Central memory CD8-positive, alpha-beta T cell (primary cell): Measurements from ENCODE around the gene SHROOM2.
A peak's percentile ranks its signal among the peaks of the same experiment; 100 is the strongest.

Experiments
- ATAC-seq: fragments of 150-1000 bp; cut with Tn5 transposase; replicated peaks from 2 replicates; pipeline ENCODE4 v1.10.0; 2022; ENCODE audit warnings: mild to moderate bottlenecking, moderate FRiP score, moderate number of reproducible peaks; ENCODE audit not compliant: poor library complexity, severe bottlenecking; ENCODE audit errors: extremely low read depth
- DNase-seq, 2 donors: peaks; one replicate each; pipeline ENCODE4 v3.0.0; 2021; ENCODE audit warnings: low spot score in 2 of 2
- H3K27ac Mint-ChIP-seq: one replicate; pipeline ENCODE4 v1.8.0; 2022; ENCODE audit warnings: low read depth, mild to moderate bottlenecking, moderate library complexity, mixed read lengths
- H3K27me3 Mint-ChIP-seq: one replicate; pipeline ENCODE4 v1.8.0; 2022; ENCODE audit warnings: mixed read lengths
- H3K36me3 Mint-ChIP-seq: one replicate; pipeline ENCODE4 v1.8.0; 2022; ENCODE audit warnings: mild to moderate bottlenecking, moderate library complexity, mixed read lengths; ENCODE audit not compliant: insufficient read depth
- H3K4me1 Mint-ChIP-seq: one replicate; pipeline ENCODE4 v1.8.0; 2022; ENCODE audit warnings: mixed read lengths
- H3K4me3 Mint-ChIP-seq: one replicate; pipeline ENCODE4 v1.8.0; 2022; ENCODE audit warnings: mild to moderate bottlenecking, moderate library complexity, mixed read lengths
- H3K9me3 Mint-ChIP-seq: one replicate; pipeline ENCODE4 v1.8.0; 2022; ENCODE audit warnings: mixed read lengths

SHROOM2 gene

DNA sequence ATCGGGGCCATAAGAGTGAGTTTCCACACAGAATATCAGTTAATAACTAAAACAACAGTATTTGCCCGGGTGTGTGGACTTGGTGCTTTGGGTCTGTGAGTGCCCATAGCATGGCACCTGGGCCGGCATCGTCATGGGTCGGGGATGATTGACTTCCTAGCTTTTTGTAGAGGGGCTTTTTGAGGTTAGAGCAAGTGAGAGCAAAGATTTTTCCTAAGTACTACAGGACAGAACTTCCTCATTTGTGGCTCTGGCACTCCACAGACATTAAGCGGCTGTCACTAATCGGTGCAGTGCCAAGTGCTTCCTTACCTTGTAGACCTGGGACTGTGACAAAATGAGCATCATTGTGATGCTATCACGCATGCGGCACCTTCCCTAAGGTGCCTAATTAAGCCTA lies 81.0 kb downstream of the SHROOM2 start:
- Mint-ChIP-seq H3K36me3 (peaks cover 2% of the 10 kb centered on the region), H3K4me1 (no peaks in the 10 kb centered on the region), H3K27me3 (peaks cover 15% of the 10 kb centered on the region), H3K9me3 (no peaks in the 10 kb centered on the region), H3K27ac (no peak overlapping the region), H3K4me3 (no peak overlapping the region)
- no peak for DNase-seq
- no peak for ATAC-seq

DNA sequence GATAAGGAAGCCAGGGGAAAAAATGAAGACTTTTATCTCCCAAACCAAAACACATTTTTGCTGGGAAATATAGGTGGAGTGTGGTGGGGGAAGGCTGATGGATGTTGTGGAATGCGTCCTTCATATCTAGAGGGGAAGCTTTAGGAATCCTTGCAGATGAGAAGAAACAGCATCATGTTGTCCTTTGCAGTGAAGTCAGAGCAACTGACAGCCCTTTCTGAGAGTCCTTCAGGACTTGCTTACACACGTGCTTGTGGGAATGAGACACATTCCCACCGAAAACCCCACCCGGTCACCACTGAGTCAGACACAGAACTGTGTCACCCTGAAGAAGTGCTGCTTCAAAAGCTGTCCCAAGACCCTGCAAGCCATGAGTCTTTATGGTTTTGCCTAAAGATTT lies 81.5 kb downstream of the SHROOM2 start:
- Mint-ChIP-seq H3K36me3 (peaks cover 2% of the 10 kb centered on the region), H3K4me3 (no peak overlapping the region), H3K27ac (no peak overlapping the region), H3K4me1 (no peaks in the 10 kb centered on the region), H3K9me3 (no peaks in the 10 kb centered on the region), H3K27me3 (peaks cover 15% of the 10 kb centered on the region)
- ATAC-seq (no peak), DNase-seq (no peak)

DNA sequence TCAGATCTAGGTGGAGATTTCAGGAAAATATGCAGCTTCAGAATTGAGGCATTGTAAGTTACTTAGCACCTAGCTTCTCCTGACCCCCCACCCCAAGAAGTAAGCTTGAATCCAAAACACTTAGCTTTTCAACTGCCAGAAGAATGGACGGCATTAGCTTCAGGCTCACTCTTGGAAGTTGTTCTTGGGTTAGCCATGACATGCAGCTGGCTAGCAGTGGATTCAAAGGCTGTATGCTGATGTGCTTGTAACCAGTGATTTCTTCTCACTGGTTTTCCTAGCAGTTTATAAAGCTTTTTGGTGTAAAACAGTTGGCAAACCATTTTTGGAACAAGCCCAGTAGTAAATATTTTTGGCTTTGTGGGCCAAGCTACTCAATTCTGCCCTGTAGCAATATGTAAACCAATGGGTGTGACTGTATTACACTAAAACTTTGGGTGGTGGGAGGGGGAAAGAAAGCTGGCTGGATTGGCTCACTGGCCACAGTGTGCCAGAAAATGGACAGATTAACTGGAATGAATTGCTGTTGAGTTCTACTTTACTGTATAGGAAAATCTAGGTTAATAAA lies 85.6 kb downstream of the SHROOM2 start:
- ATAC-seq, result no peak
- H3K4me3 Mint-ChIP-seq, result no peak overlapping the region
- peaks cover 32% of the 10 kb centered on the region for H3K27me3 Mint-ChIP-seq

DNA sequence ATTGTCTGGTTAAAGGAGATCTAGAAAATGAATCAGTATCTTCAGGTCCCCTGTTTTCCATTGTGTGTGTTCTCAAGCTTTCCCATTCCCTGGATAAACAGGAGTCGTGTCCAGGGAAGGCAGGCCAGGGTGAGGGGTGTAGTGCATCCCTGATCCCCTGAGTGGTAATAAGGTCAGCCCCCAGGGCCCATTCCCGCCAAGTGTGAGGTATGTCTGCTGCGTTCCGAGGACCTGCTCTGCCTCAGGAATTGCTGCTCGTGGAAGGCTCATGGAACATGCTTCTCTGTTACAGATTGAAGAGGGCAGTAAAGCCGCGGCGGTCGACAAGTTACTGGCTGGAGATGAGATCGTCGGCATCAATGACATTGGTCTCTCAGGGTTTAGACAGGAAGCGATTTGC lies 87.1 kb downstream of the SHROOM2 start:
- Mint-ChIP-seq H3K27me3 (peaks cover 23% of the 10 kb centered on the region), H3K4me1 (peaks cover 5% of the 10 kb centered on the region), H3K27ac (no peak overlapping the region), H3K36me3 (no peaks in the 10 kb centered on the region), H3K9me3 (no peaks in the 10 kb centered on the region), H3K4me3 (no peak overlapping the region)
- DNase-seq (no peak), ATAC-seq (no peak)

More for the DNA sequence above, 85.6 kb downstream of the SHROOM2 start:
- no peak for DNase-seq
- H3K36me3 Mint-ChIP-seq, result no peaks in the 10 kb centered on the region
- H3K27ac Mint-ChIP-seq, result no peak overlapping the region
- H3K4me1 Mint-ChIP-seq, result peaks cover 5% of the 10 kb centered on the region
- no peaks in the 10 kb centered on the region for H3K9me3 Mint-ChIP-seq

DNA sequence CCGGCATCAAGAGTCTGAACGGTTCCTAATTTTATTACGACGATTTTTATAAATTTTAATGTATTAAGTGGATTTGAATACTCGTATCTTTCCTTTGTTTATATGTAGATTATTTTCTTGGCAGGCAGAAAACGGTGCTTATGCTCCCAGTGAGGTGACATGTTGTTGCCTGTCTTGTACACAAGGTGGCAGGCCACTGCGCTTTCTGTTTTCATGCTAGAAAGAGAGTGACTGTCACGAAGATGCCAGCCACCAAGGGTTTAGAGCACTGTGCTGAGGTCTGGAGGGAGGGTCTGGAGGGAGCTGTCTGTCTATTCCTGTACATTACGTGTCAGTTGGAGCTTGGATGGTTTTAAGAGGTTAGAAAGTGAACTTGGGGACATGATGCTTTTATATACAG lies 87.7 kb downstream of the SHROOM2 start:
- ATAC-seq (no peak), DNase-seq (peak; percentile 9 to 13)
- Mint-ChIP-seq H3K36me3 (no peaks in the 10 kb centered on the region), H3K4me3 (no peak overlapping the region), H3K9me3 (no peaks in the 10 kb centered on the region), H3K27me3 (peaks cover 23% of the 10 kb centered on the region), H3K4me1 (peaks cover 5% of the 10 kb centered on the region), H3K27ac (no peak overlapping the region)

DNA sequence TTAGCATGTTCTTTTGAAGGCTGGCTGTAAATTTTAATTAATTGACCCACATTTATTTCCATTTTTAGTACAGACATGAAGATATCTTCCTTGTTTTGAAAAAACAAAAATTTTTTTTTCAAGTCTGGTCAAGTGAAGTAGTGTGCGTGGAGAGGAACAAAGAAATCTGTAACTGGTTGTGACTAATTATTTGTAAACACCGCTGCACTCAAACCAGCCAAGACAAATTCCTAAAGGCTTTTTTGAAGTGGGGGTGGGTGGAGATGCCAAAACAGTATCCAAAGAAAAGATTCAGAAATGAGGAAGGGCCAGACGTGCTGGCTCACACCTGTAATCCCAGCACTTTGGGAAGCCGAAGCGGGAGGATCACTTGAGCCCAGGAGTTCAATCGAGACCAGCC lies 88.3 kb downstream of the SHROOM2 start:
- ATAC-seq (no peak), DNase-seq (no peak)
- no peak overlapping the region for H3K4me3 Mint-ChIP-seq
- H3K9me3 Mint-ChIP-seq, result no peaks in the 10 kb centered on the region
- H3K27ac Mint-ChIP-seq, result no peak overlapping the region
- H3K4me1 Mint-ChIP-seq, result peaks cover 5% of the 10 kb centered on the region
- peaks cover 23% of the 10 kb centered on the region for H3K27me3 Mint-ChIP-seq
- no peaks in the 10 kb centered on the region for H3K36me3 Mint-ChIP-seq

DNA sequence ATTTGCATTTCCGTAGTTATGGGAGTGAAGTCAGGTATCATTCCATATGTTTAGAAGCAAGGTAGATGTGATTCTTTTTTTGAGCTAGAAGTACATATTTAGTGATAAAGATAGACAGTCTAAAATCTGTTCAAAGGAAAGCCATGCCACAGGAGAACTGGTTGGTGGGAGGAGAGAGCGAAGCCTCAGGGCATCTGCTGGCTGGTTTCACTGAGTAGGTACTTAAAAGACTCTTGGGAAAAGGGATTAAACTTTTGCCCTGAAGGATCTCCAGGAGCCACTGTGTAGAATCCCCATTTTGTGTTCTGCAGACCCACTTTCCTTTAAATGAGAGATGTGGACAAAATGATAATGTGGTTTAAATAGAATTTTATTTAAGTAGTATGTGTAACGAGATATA lies 89.6 kb downstream of the SHROOM2 start:
- ATAC-seq (no peak), DNase-seq (no peak)
- H3K36me3 Mint-ChIP-seq, result no peaks in the 10 kb centered on the region
- H3K27ac Mint-ChIP-seq, result no peak overlapping the region
- peaks cover 23% of the 10 kb centered on the region for H3K27me3 Mint-ChIP-seq
- H3K4me3 Mint-ChIP-seq, result no peak overlapping the region
- H3K9me3 Mint-ChIP-seq, result no peaks in the 10 kb centered on the region
- H3K4me1 Mint-ChIP-seq, result peaks cover 5% of the 10 kb centered on the region

DNA sequence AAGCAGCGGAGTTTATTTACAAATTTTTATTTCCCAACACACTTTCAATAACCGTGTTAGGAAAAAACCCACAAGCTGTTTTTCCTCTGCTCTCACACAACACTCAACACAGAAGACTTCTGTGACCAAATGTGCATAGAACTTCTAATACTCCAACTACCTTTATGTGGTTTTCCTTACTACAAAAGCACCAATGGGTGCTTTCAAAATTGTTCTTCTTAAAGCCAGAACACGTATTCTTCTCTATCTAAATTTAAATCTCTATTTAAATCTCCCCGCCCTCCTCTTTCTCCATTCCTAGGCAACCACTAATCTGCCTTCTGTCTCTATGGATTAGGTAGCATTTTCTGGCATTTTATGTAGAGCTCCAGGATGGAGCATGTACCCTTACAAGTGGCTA lies 90.0 kb downstream of the SHROOM2 start:
- no peak overlapping the region for H3K4me3 Mint-ChIP-seq
- ATAC-seq, result no peak
- H3K4me1 Mint-ChIP-seq, result peaks cover 5% of the 10 kb centered on the region
- DNase-seq, result no peak
- no peaks in the 10 kb centered on the region for H3K9me3 Mint-ChIP-seq
- H3K27me3 Mint-ChIP-seq, result peaks cover 23% of the 10 kb centered on the region
- H3K36me3 Mint-ChIP-seq, result no peaks in the 10 kb centered on the region
- H3K27ac Mint-ChIP-seq, result no peak overlapping the region

DNA sequence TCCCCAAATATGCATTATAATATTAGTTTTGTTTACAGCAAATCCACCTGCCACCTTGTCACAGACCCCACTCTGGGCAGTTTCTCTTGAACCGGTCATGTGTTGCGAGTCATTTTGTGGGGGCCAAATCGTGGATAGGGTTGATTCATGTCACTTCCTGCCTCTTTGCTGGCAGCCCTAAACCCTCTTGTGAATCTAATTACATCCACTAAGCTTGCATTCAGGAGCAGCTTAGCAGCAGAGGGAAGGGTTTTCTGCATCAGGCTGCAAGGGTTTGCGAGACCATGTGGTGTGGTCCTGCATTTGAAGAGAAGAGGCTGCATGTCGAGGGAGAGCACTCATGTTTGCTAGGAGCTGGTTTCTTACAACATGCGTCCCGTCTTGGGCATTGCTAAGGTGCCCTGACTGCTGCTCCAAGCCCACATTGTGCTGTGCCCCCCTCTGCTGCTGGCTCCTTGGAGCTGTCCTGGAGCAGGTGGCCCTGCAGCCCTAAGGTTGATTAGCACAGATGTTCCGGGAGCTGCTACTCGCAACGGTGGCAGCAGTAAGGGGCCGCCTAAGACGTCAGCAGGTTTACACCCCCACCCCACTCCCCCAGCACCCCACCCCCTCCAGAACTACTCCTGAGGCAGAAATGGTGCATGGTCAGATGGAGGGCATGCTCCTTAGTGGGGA lies 92.1 kb downstream of the SHROOM2 start:
- no peaks in the 10 kb centered on the region for H3K36me3 Mint-ChIP-seq
- DNase-seq (no peak), ATAC-seq (no peak)
- peaks cover 26% of the 10 kb centered on the region for H3K27me3 Mint-ChIP-seq
- H3K27ac Mint-ChIP-seq, result no peak overlapping the region
- H3K4me1 Mint-ChIP-seq, result peaks cover 5% of the 10 kb centered on the region
- H3K4me3 Mint-ChIP-seq, result no peak overlapping the region
- H3K9me3 Mint-ChIP-seq, result no peaks in the 10 kb centered on the region

DNA sequence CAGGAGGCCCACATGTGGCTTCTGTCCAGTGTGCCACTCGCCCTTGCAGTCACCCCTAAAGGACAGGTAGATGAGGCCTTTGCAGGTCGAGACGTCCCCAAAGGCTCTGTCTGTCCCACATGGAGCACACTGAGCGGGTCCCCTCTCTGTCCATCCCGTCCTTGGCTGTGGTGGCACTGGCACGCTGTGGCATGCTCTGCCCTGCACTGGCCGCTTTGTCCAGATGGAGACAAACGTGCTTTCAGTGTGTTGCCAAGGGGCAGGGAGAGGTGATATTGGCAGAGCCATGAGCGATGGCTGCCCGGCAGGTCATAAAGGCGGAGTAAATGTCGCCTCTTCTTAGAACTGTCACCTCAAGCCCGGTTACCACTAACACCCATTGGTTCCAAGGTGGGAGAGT lies 94.0 kb downstream of the SHROOM2 start:
- Mint-ChIP-seq H3K27me3 (peaks cover 19% of the 10 kb centered on the region), H3K4me1 (no peaks in the 10 kb centered on the region), H3K9me3 (no peaks in the 10 kb centered on the region), H3K27ac (no peak overlapping the region), H3K4me3 (no peak overlapping the region), H3K36me3 (no peaks in the 10 kb centered on the region)
- no peak for ATAC-seq
- DNase-seq, result no peak

DNA sequence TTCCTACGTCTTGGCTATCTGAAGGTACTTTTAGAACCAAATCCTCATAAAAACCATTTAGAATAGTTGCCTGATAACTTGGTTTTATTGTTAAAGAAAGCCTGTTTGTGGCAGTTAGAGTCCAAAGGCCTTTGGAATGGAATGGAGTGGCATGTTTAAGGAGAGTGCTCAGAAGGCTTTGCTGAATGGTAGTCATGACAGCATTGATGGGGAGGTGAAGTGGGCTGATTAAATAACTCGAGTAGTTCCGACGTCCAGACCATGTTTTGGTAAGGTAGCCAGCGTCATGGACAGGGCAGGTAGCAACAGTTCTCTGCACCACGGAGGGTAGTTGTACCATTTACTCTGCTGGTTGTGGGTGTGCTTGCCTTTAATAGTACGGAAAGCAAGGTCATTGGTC lies 94.6 kb downstream of the SHROOM2 start:
- no peak for ATAC-seq
- no peak overlapping the region for H3K27ac Mint-ChIP-seq

DNA sequence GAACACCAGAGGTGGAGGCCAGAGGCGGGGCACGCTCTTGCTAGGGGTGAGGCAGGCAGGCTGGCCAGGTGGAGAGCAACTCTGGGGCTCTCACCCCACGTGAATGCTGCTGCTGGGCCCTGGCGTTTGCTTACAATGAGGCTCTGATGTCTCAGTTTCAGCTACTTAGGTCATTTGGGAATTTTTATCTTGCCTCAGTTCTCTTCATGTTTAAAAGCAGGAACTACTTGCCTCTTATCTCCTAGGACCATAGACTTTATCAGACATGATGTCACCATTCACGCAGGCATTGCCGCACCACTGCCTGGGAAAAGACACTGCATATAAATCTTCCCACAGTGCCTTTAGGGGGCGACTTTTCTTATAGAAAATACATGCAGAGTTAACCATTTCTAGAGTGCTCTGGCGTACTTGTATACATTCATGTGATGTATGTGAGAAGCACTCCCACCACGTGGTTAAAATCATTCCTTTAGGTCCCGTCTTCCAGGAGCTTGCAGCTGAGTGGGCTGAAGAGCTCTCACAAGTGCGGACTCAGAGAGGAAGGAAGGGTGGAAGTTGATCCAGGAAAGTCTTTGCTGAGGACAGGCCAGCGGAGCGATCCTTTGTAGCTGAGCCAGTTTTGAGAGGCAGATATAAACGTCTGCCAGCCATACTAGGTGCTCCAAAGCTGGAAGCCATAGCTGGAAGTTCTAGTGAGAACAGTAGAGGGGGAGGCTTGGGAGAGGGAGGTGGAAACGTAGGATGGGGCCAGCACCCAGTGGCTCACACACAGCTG lies 96.6 kb downstream of the SHROOM2 start:
- ATAC-seq, result no peak
- no peaks in the 10 kb centered on the region for H3K36me3 Mint-ChIP-seq

More for the DNA sequence above, 94.6 kb downstream of the SHROOM2 start:
- H3K36me3 Mint-ChIP-seq, result no peaks in the 10 kb centered on the region
- H3K4me3 Mint-ChIP-seq, result no peak overlapping the region
- no peak for DNase-seq
- no peaks in the 10 kb centered on the region for H3K4me1 Mint-ChIP-seq
- peaks cover 13% of the 10 kb centered on the region for H3K27me3 Mint-ChIP-seq
- H3K9me3 Mint-ChIP-seq, result no peaks in the 10 kb centered on the region

More for the DNA sequence above, 96.6 kb downstream of the SHROOM2 start:
- Mint-ChIP-seq H3K4me1 (no peaks in the 10 kb centered on the region), H3K4me3 (no peak overlapping the region), H3K27ac (no peak overlapping the region), H3K9me3 (no peaks in the 10 kb centered on the region), H3K27me3 (peaks cover 11% of the 10 kb centered on the region)
- DNase-seq, result no peak
